ENCODE data around the gene AADACL2. TPM values are rescaled to one million over a fixed set of nuclear protein-coding genes. Genes with fewer than 3 reads are reported as not detected.

AADACL2 gene
- not detected for total RNA-seq
- not detected for polyA plus RNA-seq

- no peaks in the 10 kb centered on the region for H3K9me3 ChIP-seq (ENCODE audit: low read length)
- H3K27ac ChIP-seq (ENCODE audit: low read depth, low read length), result no peak within 1 kb of the TSS
- ChIA-PET CTCF (no interaction called here), POLR2A (no interaction called here)
- Mint-ChIP-seq H3K27me3 (peaks cover 6 to 25% of the 10 kb centered on the region in 2 donors), H3K9me3 (peaks cover 0 to 10% (median 3%) of the 10 kb centered on the region in 5 donors), H3K36me3 (no peaks in the 10 kb centered on the region), H3K4me3 (no peak within 1 kb of the TSS), H3K27ac (peak within 1 kb of the TSS in 1 of 8 donors; percentile 21), H3K4me1 (no peaks in the 10 kb centered on the region)
- no peaks in the 10 kb centered on the region for H3K4me1 ChIP-seq (ENCODE audit: insufficient read depth, low read length)
- DNase-seq, result no peak
- no peak within 1 kb of the TSS for H3K4me3 ChIP-seq (ENCODE audit: low read length)
- H3K36me3 ChIP-seq (ENCODE audit: insufficient read depth, low read length), result no peaks in the 10 kb centered on the region
- H3K27me3 ChIP-seq (ENCODE audit: insufficient read depth, low read length, poor library complexity, severe bottlenecking), result no peaks in the 10 kb centered on the region
These were observed at the start of gene AADACL2 for GRCh38 chr3:151733613-151734012. TSS of gene AADACL2 (plus strand) at chr3:151733927. CDS start at chr3:151734036, 109 bp downstream.

- no peak overlapping the region for H3K4me3 ChIP-seq (ENCODE audit: low read length)
- Mint-ChIP-seq H3K9me3 (peaks cover 0 to 8% (median 2%) of the 10 kb centered on the region in 5 donors), H3K36me3 (no peaks in the 10 kb centered on the region), H3K27me3 (peaks cover 0 to 14% of the 10 kb centered on the region in 2 donors), H3K4me1 (no peaks in the 10 kb centered on the region), H3K27ac (no peak overlapping the region), H3K4me3 (no peak overlapping the region)
- CTCF ChIA-PET, result no interaction called here
- H3K36me3 ChIP-seq (ENCODE audit: insufficient read depth, low read length), result no peaks in the 10 kb centered on the region
- POLR2A ChIA-PET, result no interaction called here
- H3K9me3 ChIP-seq (ENCODE audit: low read length), result no peaks in the 10 kb centered on the region
- H3K27me3 ChIP-seq (ENCODE audit: insufficient read depth, low read length, poor library complexity, severe bottlenecking), result no peaks in the 10 kb centered on the region
- H3K4me1 ChIP-seq (ENCODE audit: insufficient read depth, low read length), result no peaks in the 10 kb centered on the region
- no peak for DNase-seq
- H3K27ac ChIP-seq (ENCODE audit: low read depth, low read length), result no peak overlapping the region
These were observed 49.6 kb upstream of the AADACL2 start for GRCh38 chr3:151684094-151684493.

GRCh38 chr3:151686257-151686656 is 47.5 kb upstream of the AADACL2 start:
- Histone ChIP-seq H3K4me3 (ENCODE audit: low read length) (no peak overlapping the region), H3K4me1 (ENCODE audit: insufficient read depth, low read length) (no peaks in the 10 kb centered on the region), H3K27ac (ENCODE audit: low read depth, low read length) (no peak overlapping the region), H3K36me3 (ENCODE audit: insufficient read depth, low read length) (no peaks in the 10 kb centered on the region), H3K9me3 (ENCODE audit: low read length) (no peaks in the 10 kb centered on the region), H3K27me3 (ENCODE audit: insufficient read depth, low read length, poor library complexity, severe bottlenecking) (no peaks in the 10 kb centered on the region)
- Mint-ChIP-seq H3K27ac (no peak overlapping the region), H3K36me3 (no peaks in the 10 kb centered on the region), H3K4me1 (no peaks in the 10 kb centered on the region), H3K27me3 (peaks cover 0 to 7% of the 10 kb centered on the region in 2 donors), H3K9me3 (peaks cover 0 to 5% (median 2%) of the 10 kb centered on the region in 5 donors), H3K4me3 (no peak overlapping the region)
- no peak for DNase-seq
- ChIA-PET POLR2A (no interaction called here), CTCF (no interaction called here)

GRCh38 chr3:151687076-151687475 is 46.7 kb upstream of the AADACL2 start:
- peaks cover 0 to 3% (median 0%) of the 10 kb centered on the region in 5 donors for H3K9me3 Mint-ChIP-seq
- H3K27ac ChIP-seq (ENCODE audit: low read depth, low read length), result no peak overlapping the region
- no peaks in the 10 kb centered on the region for H3K4me1 ChIP-seq (ENCODE audit: insufficient read depth, low read length)
- DNase-seq, result no peak
- no peaks in the 10 kb centered on the region for H3K27me3 ChIP-seq (ENCODE audit: insufficient read depth, low read length, poor library complexity, severe bottlenecking)
- CTCF ChIA-PET, result no interaction called here
- POLR2A ChIA-PET, result no interaction called here
- H3K27ac Mint-ChIP-seq, result no peak overlapping the region
- no peaks in the 10 kb centered on the region for H3K36me3 ChIP-seq (ENCODE audit: insufficient read depth, low read length)
- peaks cover 0 to 7% of the 10 kb centered on the region in 2 donors for H3K27me3 Mint-ChIP-seq
- no peak overlapping the region for H3K4me3 Mint-ChIP-seq
- H3K9me3 ChIP-seq (ENCODE audit: low read length), result no peaks in the 10 kb centered on the region
- H3K4me1 Mint-ChIP-seq, result no peaks in the 10 kb centered on the region
- no peaks in the 10 kb centered on the region for H3K36me3 Mint-ChIP-seq
- no peak overlapping the region for H3K4me3 ChIP-seq (ENCODE audit: low read length)

- H3K4me3 ChIP-seq (ENCODE audit: low read length), result no peak overlapping the region
- ChIA-PET CTCF (no interaction called here), POLR2A (no interaction called here)
- no peaks in the 10 kb centered on the region for H3K27me3 ChIP-seq (ENCODE audit: insufficient read depth, low read length, poor library complexity, severe bottlenecking)
- H3K27ac ChIP-seq (ENCODE audit: low read depth, low read length), result no peak overlapping the region
- no peaks in the 10 kb centered on the region for H3K9me3 ChIP-seq (ENCODE audit: low read length)
- H3K4me3 Mint-ChIP-seq, result no peak overlapping the region
- no peaks in the 10 kb centered on the region for H3K9me3 Mint-ChIP-seq
- no peak overlapping the region for H3K27ac Mint-ChIP-seq
- no peaks in the 10 kb centered on the region for H3K36me3 Mint-ChIP-seq
- peaks cover 0 to 6% of the 10 kb centered on the region in 2 donors for H3K27me3 Mint-ChIP-seq
- no peaks in the 10 kb centered on the region for H3K36me3 ChIP-seq (ENCODE audit: insufficient read depth, low read length)
- no peaks in the 10 kb centered on the region for H3K4me1 ChIP-seq (ENCODE audit: insufficient read depth, low read length)
- no peak for DNase-seq
- H3K4me1 Mint-ChIP-seq, result no peaks in the 10 kb centered on the region
These were observed 45.2 kb upstream of the AADACL2 start for GRCh38 chr3:151688571-151688970.

GRCh38 chr3:151690645-151691044 is 43.1 kb upstream of the AADACL2 start:
- Histone ChIP-seq H3K27me3 (ENCODE audit: insufficient read depth, low read length, poor library complexity, severe bottlenecking) (no peaks in the 10 kb centered on the region), H3K4me1 (ENCODE audit: insufficient read depth, low read length) (no peaks in the 10 kb centered on the region), H3K9me3 (ENCODE audit: low read length) (no peaks in the 10 kb centered on the region), H3K4me3 (ENCODE audit: low read length) (no peak overlapping the region), H3K27ac (ENCODE audit: low read depth, low read length) (no peak overlapping the region), H3K36me3 (ENCODE audit: insufficient read depth, low read length) (no peaks in the 10 kb centered on the region)
- ChIA-PET POLR2A (no interaction called here), CTCF (no interaction called here)
- Mint-ChIP-seq H3K27me3 (peaks cover 0 to 6% of the 10 kb centered on the region in 2 donors), H3K27ac (no peak overlapping the region), H3K4me3 (no peak overlapping the region), H3K4me1 (no peaks in the 10 kb centered on the region), H3K36me3 (no peaks in the 10 kb centered on the region), H3K9me3 (no peaks in the 10 kb centered on the region)
- DNase-seq, result no peak

GRCh38 chr3:151697496-151697895 is 36.2 kb upstream of the AADACL2 start:
- H3K27me3 Mint-ChIP-seq, result peaks cover 2 to 15% of the 10 kb centered on the region in 2 donors
- no peaks in the 10 kb centered on the region for H3K36me3 Mint-ChIP-seq
- CTCF ChIA-PET, result no interaction called here

GRCh38 chr3:151707216-151707615 is 26.5 kb upstream of the AADACL2 start:
- no peaks in the 10 kb centered on the region for H3K36me3 ChIP-seq (ENCODE audit: insufficient read depth, low read length)
- no peaks in the 10 kb centered on the region for H3K4me1 ChIP-seq (ENCODE audit: insufficient read depth, low read length)
- Mint-ChIP-seq H3K27ac (no peak overlapping the region), H3K4me3 (no peak overlapping the region), H3K36me3 (no peaks in the 10 kb centered on the region), H3K9me3 (peaks cover 0 to 8% (median 4%) of the 10 kb centered on the region in 5 donors), H3K27me3 (peaks cover 4 to 15% of the 10 kb centered on the region in 2 donors), H3K4me1 (no peaks in the 10 kb centered on the region)
- ChIA-PET CTCF (no interaction called here), POLR2A (no interaction called here)
- H3K27ac ChIP-seq (ENCODE audit: low read depth, low read length), result no peak overlapping the region
- H3K4me3 ChIP-seq (ENCODE audit: low read length), result no peak overlapping the region
- H3K9me3 ChIP-seq (ENCODE audit: low read length), result no peaks in the 10 kb centered on the region
- DNase-seq, result no peak
- H3K27me3 ChIP-seq (ENCODE audit: insufficient read depth, low read length, poor library complexity, severe bottlenecking), result no peaks in the 10 kb centered on the region

More at GRCh38 chr3:151697496-151697895, 36.2 kb upstream of the AADACL2 start:
- Histone ChIP-seq H3K27ac (ENCODE audit: low read depth, low read length) (no peak overlapping the region), H3K4me1 (ENCODE audit: insufficient read depth, low read length) (no peaks in the 10 kb centered on the region), H3K4me3 (ENCODE audit: low read length) (no peak overlapping the region), H3K27me3 (ENCODE audit: insufficient read depth, low read length, poor library complexity, severe bottlenecking) (no peaks in the 10 kb centered on the region), H3K9me3 (ENCODE audit: low read length) (no peaks in the 10 kb centered on the region), H3K36me3 (ENCODE audit: insufficient read depth, low read length) (no peaks in the 10 kb centered on the region)
- peaks cover 4 to 7% (median 5%) of the 10 kb centered on the region in 5 donors for H3K9me3 Mint-ChIP-seq
- POLR2A ChIA-PET, result no interaction called here
- no peak overlapping the region for H3K27ac Mint-ChIP-seq
- no peak overlapping the region for H3K4me3 Mint-ChIP-seq
- DNase-seq, result no peak
- no peaks in the 10 kb centered on the region for H3K4me1 Mint-ChIP-seq

- ChIA-PET POLR2A (no interaction called here), CTCF (no interaction called here)
- Histone ChIP-seq H3K4me1 (ENCODE audit: insufficient read depth, low read length) (no peaks in the 10 kb centered on the region), H3K9me3 (ENCODE audit: low read length) (no peaks in the 10 kb centered on the region), H3K4me3 (ENCODE audit: low read length) (no peak overlapping the region), H3K27me3 (ENCODE audit: insufficient read depth, low read length, poor library complexity, severe bottlenecking) (no peaks in the 10 kb centered on the region), H3K27ac (ENCODE audit: low read depth, low read length) (no peak overlapping the region), H3K36me3 (ENCODE audit: insufficient read depth, low read length) (no peaks in the 10 kb centered on the region)
- H3K4me3 Mint-ChIP-seq, result no peak overlapping the region
- peaks cover 0 to 21% (median 9%) of the 10 kb centered on the region in 5 donors for H3K9me3 Mint-ChIP-seq
- H3K4me1 Mint-ChIP-seq, result no peaks in the 10 kb centered on the region
- H3K27ac Mint-ChIP-seq, result no peak overlapping the region
- H3K27me3 Mint-ChIP-seq, result peaks cover 4 to 15% of the 10 kb centered on the region in 2 donors
- DNase-seq, result no peak
- no peaks in the 10 kb centered on the region for H3K36me3 Mint-ChIP-seq
These were observed 24.9 kb upstream of the AADACL2 start for GRCh38 chr3:151708868-151709267.
